C1 segment of cervical spinal cord (tissue), 14 donors: ENCODE results near the gene CACNA2D3.

Source experiments
- DNase-seq, 14 donors: peaks; one replicate each; lab custom pipeline; 2025; lab: John Stamatoyannopoulos, UW

CACNA2D3 gene

GRCh38 chr3:54530944-54531343 lies 408.6 kb downstream of the CACNA2D3 start:
- no peak for DNase-seq

- peak in 1 of 14 donors; percentile 7 for DNase-seq
Measured at GRCh38 chr3:54531741-54532140, 409.4 kb downstream of the CACNA2D3 start.

GRCh38 chr3:54533856-54534255 lies 411.5 kb downstream of the CACNA2D3 start:
- DNase-seq: no peak

GRCh38 chr3:54535619-54536018 lies 413.3 kb downstream of the CACNA2D3 start:
- no peak for DNase-seq

GRCh38 chr3:54536450-54536849 lies 414.1 kb downstream of the CACNA2D3 start:
- peak in 3 of 14 donors; percentile 3 to 30 (median 22) for DNase-seq

GRCh38 chr3:54537506-54537905 lies 415.2 kb downstream of the CACNA2D3 start:
- DNase-seq: no peak

- no peak for DNase-seq
Measured at GRCh38 chr3:54538346-54538745, 416.0 kb downstream of the CACNA2D3 start.

- DNase-seq: no peak
Measured at GRCh38 chr3:54541369-54541768, 419.0 kb downstream of the CACNA2D3 start.

GRCh38 chr3:54543446-54543845 lies 421.1 kb downstream of the CACNA2D3 start:
- DNase-seq: no peak

GRCh38 chr3:54547051-54547450 lies 424.7 kb downstream of the CACNA2D3 start:
- no peak for DNase-seq

- DNase-seq: no peak
Measured at GRCh38 chr3:54547846-54548245, 425.5 kb downstream of the CACNA2D3 start.

GRCh38 chr3:54549607-54550220 lies 427.4 kb downstream of the CACNA2D3 start:
- DNase-seq: no peak

- DNase-seq: no peak
Measured at GRCh38 chr3:54550221-54550977, 428.0 kb downstream of the CACNA2D3 start.

- no peak for DNase-seq
Measured at GRCh38 chr3:54556630-54557029, 434.3 kb downstream of the CACNA2D3 start.

GRCh38 chr3:54557538-54558428 lies 435.4 kb downstream of the CACNA2D3 start:
- no peak for DNase-seq

GRCh38 chr3:54563501-54564200 lies 441.3 kb downstream of the CACNA2D3 start:
- no peak for DNase-seq

- DNase-seq: no peak
Measured at GRCh38 chr3:54564374-54564925, 442.1 kb downstream of the CACNA2D3 start.

GRCh38 chr3:54565956-54566355 lies 443.6 kb downstream of the CACNA2D3 start:
- DNase-seq: no peak

GRCh38 chr3:54567949-54568348 lies 445.6 kb downstream of the CACNA2D3 start:
- no peak for DNase-seq

GRCh38 chr3:54570008-54570407 lies 447.7 kb downstream of the CACNA2D3 start:
- no peak for DNase-seq

GRCh38 chr3:54572197-54572895 lies 450.0 kb downstream of the CACNA2D3 start:
- DNase-seq: no peak
